Peyer's patch (tissue), 4 donors: ENCODE measurements around the gene TTC36. TPM values are rescaled to one million over a fixed set of nuclear protein-coding genes. Genes with fewer than 3 reads are reported as not detected.
A peak's percentile ranks its signal among the peaks of the same experiment; 100 is the strongest.
"Not testable (repeated sequence)": the region's sequence is repeated elsewhere in the genome, so short reads cannot be mapped to it uniquely, and the experiment has no call there.

Experiments
- DNase-seq, 3 donors: peaks; one replicate each; pipeline ENCODE4 v3.0.0-alpha.2; 2017 to 2019
- H3K27ac ChIP-seq, 4 donors: fragments of 200-600 bp; sonication (generic); one replicate each; pipeline ENCODE4 v1.5.1; 2016 to 2019
- H3K27me3 ChIP-seq, 2 donors: fragments of 200-600 bp; sonication (generic); one replicate each; pipeline ENCODE4 v1.5.1; 2019
- H3K36me3 ChIP-seq, 3 donors: fragments of 200-600 bp; sonication (generic); one replicate each; pipeline ENCODE4 v1.5.1; 2016 to 2019
- H3K4me1 ChIP-seq, 4 donors: fragments of 200-600 bp; sonication (generic); one replicate each; pipeline ENCODE4 v1.5.1; 2016 to 2019
- H3K4me3 ChIP-seq, 4 donors: fragments of 200-600 bp; sonication (generic); 1 replicate in 3 of 4; 2 replicates in 1 of 4; pipeline ENCODE4 v1.5.1; 2016 to 2019; ENCODE audit warnings: mild to moderate bottlenecking in 1 of 4
- H3K9me3 ChIP-seq, 4 donors: fragments of 200-600 bp; sonication (generic); one replicate each; pipeline ENCODE4 v1.5.1; 2016 to 2019; ENCODE audit warnings: mild to moderate bottlenecking in 1 of 4
- POLR2A ChIP-seq, 2 donors: fragments of 450-650 bp; IDR thresholded peaks; one replicate each; pipeline ENCODE4 v1.5.1; 2017; ENCODE audit warnings: antibody characterized with exemption in 2 of 2, mild to moderate bottlenecking in 2 of 2, moderate library complexity in 2 of 2
- total RNA-seq, 4 donors: library from RNA; depleted of rRNA; stranded (reverse); fragments of >200 nt; gene quantifications; one replicate each; pipeline ENCODE4 v1.1.0, GENCODE V29; 2016
- TF ChIP-seq, protein P1 (sequence below), 6 experiments: fragments of 450-650 bp in 4 of 6; fragments of 200-600 bp in 2 of 6; sonication (generic) in 1 of 6; IDR thresholded peaks; one replicate each; pipeline ENCODE4 v1.5.1; 2017 to 2019; ENCODE audit warnings: antibody characterized with exemption in 6 of 6, mild to moderate bottlenecking in 3 of 6, moderate library complexity in 1 of 6

The TTC36 gene
- total RNA-seq, 4 donors from 2014 or later, result 5.8 to 68.4 (median 37.5) TPM

GRCh38 chr11:118560806-118561205, 33.5 kb downstream of the TTC36 start:
- H3K9me3 ChIP-seq, result no peaks in the 10 kb centered on the region
- TF ChIP-seq, protein P1, sequence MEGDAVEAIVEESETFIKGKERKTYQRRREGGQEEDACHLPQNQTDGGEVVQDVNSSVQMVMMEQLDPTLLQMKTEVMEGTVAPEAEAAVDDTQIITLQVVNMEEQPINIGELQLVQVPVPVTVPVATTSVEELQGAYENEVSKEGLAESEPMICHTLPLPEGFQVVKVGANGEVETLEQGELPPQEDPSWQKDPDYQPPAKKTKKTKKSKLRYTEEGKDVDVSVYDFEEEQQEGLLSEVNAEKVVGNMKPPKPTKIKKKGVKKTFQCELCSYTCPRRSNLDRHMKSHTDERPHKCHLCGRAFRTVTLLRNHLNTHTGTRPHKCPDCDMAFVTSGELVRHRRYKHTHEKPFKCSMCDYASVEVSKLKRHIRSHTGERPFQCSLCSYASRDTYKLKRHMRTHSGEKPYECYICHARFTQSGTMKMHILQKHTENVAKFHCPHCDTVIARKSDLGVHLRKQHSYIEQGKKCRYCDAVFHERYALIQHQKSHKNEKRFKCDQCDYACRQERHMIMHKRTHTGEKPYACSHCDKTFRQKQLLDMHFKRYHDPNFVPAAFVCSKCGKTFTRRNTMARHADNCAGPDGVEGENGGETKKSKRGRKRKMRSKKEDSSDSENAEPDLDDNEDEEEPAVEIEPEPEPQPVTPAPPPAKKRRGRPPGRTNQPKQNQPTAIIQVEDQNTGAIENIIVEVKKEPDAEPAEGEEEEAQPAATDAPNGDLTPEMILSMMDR (IDR thresholded peaks at IDR 0.05), result no peak
- TF ChIP-seq POLR2A (IDR thresholded peaks at IDR 0.05), result no peak
- H3K27me3 ChIP-seq, result no peaks in the 10 kb centered on the region
- H3K27ac ChIP-seq, result no peak overlapping the region
- no peak for DNase-seq
- peaks cover 0 to 27% (median 0%) of the 10 kb centered on the region in 3 donors for H3K36me3 ChIP-seq
- peaks cover 0 to 6% (median 0%) of the 10 kb centered on the region in 4 donors for H3K4me1 ChIP-seq
- H3K4me3 ChIP-seq, result no peak overlapping the region

- no peak for DNase-seq
- Histone ChIP-seq H3K36me3 (peaks cover 0 to 1% (median 0%) of the 10 kb centered on the region in 3 donors), H3K9me3 (no peaks in the 10 kb centered on the region), H3K4me1 (peaks cover 0 to 10% (median 0%) of the 10 kb centered on the region in 4 donors), H3K27me3 (no peaks in the 10 kb centered on the region), H3K4me3 (peak overlapping the region; percentile 35 to 65 (median 50)), H3K27ac (peak overlapping the region in 3 of 4 donors; percentile 64 to 68 (median 67))
- TF ChIP-seq, protein P1 (IDR thresholded peaks at IDR 0.05), result no peak
- no peak for TF ChIP-seq POLR2A (IDR thresholded peaks at IDR 0.05)
Measured at GRCh38 chr11:118565051-118565450, 37.8 kb downstream of the TTC36 start.

GRCh38 chr11:118569670-118570069, 42.4 kb downstream of the TTC36 start:
- TF ChIP-seq, protein P1 (IDR thresholded peaks at IDR 0.05), result no peak
- no peak for TF ChIP-seq POLR2A (IDR thresholded peaks at IDR 0.05)
- H3K9me3 ChIP-seq, result no peaks in the 10 kb centered on the region
- H3K27me3 ChIP-seq, result no peaks in the 10 kb centered on the region
- DNase-seq, result no peak
- H3K4me3 ChIP-seq, result no peak overlapping the region
- peaks cover 0 to 22% (median 7%) of the 10 kb centered on the region in 4 donors for H3K4me1 ChIP-seq
- no peak overlapping the region for H3K27ac ChIP-seq
- H3K36me3 ChIP-seq, result no peaks in the 10 kb centered on the region

- H3K4me1 ChIP-seq, result peaks cover 3 to 27% (median 12%) of the 10 kb centered on the region in 4 donors
- no peak for DNase-seq
- TF ChIP-seq, protein P1 (IDR thresholded peaks at IDR 0.05), result no peak
- TF ChIP-seq POLR2A (IDR thresholded peaks at IDR 0.05), result no peak
- no peaks in the 10 kb centered on the region for H3K27me3 ChIP-seq
- H3K9me3 ChIP-seq, result no peaks in the 10 kb centered on the region
- H3K4me3 ChIP-seq, result no peak overlapping the region
- no peaks in the 10 kb centered on the region for H3K36me3 ChIP-seq
- no peak overlapping the region for H3K27ac ChIP-seq
Measured at GRCh38 chr11:118570787-118571186, 43.5 kb downstream of the TTC36 start.

DNA sequence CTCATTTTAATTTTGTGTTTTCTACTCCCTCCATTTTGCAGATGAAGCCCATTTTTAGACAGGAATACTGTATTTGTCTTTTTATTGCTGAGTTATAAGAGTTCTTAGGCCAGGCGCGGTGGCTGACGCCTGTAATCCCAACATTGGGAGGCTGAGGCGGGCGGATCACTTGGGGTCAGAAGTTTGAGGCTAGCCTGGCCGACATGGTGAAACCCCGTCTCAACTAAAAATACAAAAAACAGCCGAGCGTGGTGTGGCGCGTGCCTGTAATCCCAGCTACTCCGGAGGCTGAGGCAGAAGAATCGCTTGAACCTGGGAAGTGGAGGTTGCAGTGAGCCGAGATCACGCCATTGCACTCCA, 44.4 kb downstream of the TTC36 start:
- not testable (repeated sequence) for H3K36me3 ChIP-seq, H3K27me3 ChIP-seq, H3K9me3 ChIP-seq
- Histone ChIP-seq H3K27ac (peak overlapping the region; percentile 95 to 99 (median 98)), H3K4me1 (peaks cover 3 to 26% (median 13%) of the 10 kb centered on the region in 4 donors), H3K4me3 (peak overlapping the region; percentile 89 to 99 (median 94))
- DNase-seq, result peak in 2 of 3 donors; percentile 50 to 52

GRCh38 chr11:118572061-118572980, 45.0 kb downstream of the TTC36 start, which contains the start of gene ARCN1:
Gene ARCN1 (plus strand): TSS chr11:118572409. CDS start chr11:118572548, 139 bp downstream.
- H3K36me3 ChIP-seq, result no peaks in the 10 kb centered on the region
- peak within 1 kb of the TSS; percentile 95 to 99 (median 98) for H3K27ac ChIP-seq
- peak; percentile 80 to 90 (median 89) for DNase-seq
- peak within 1 kb of the TSS; percentile 89 to 99 (median 94) for H3K4me3 ChIP-seq
- H3K27me3 ChIP-seq, result no peaks in the 10 kb centered on the region
- H3K4me1 ChIP-seq, result peaks cover 3 to 26% (median 13%) of the 10 kb centered on the region in 4 donors
- no peaks in the 10 kb centered on the region for H3K9me3 ChIP-seq
- TF ChIP-seq, protein P1 (IDR thresholded peaks at IDR 0.05), result no peak
- TF ChIP-seq POLR2A (IDR thresholded peaks at IDR 0.05), result peak; percentile 17 to 54
